Central memory CD8-positive, alpha-beta T cell (primary cell): ENCODE data around the gene MAGEA10.
"Not testable (repeated sequence)": the region's sequence is repeated elsewhere in the genome, so short reads cannot be mapped to it uniquely, and the experiment has no call there.

ENCODE experiments used
- ATAC-seq: fragments of 150-1000 bp; cut with Tn5 transposase; replicated peaks from 2 replicates; pipeline ENCODE4 v1.10.0; 2022; ENCODE audit warnings: mild to moderate bottlenecking, moderate FRiP score, moderate number of reproducible peaks; ENCODE audit not compliant: poor library complexity, severe bottlenecking; ENCODE audit errors: extremely low read depth
- DNase-seq, 2 donors: peaks; one replicate each; pipeline ENCODE4 v3.0.0; 2021; ENCODE audit warnings: low spot score in 2 of 2
- H3K27ac Mint-ChIP-seq: one replicate; pipeline ENCODE4 v1.8.0; 2022; ENCODE audit warnings: low read depth, mild to moderate bottlenecking, moderate library complexity, mixed read lengths
- H3K27me3 Mint-ChIP-seq: one replicate; pipeline ENCODE4 v1.8.0; 2022; ENCODE audit warnings: mixed read lengths
- H3K36me3 Mint-ChIP-seq: one replicate; pipeline ENCODE4 v1.8.0; 2022; ENCODE audit warnings: mild to moderate bottlenecking, moderate library complexity, mixed read lengths; ENCODE audit not compliant: insufficient read depth
- H3K4me1 Mint-ChIP-seq: one replicate; pipeline ENCODE4 v1.8.0; 2022; ENCODE audit warnings: mixed read lengths
- H3K4me3 Mint-ChIP-seq: one replicate; pipeline ENCODE4 v1.8.0; 2022; ENCODE audit warnings: mild to moderate bottlenecking, moderate library complexity, mixed read lengths
- H3K9me3 Mint-ChIP-seq: one replicate; pipeline ENCODE4 v1.8.0; 2022; ENCODE audit warnings: mixed read lengths

Gene MAGEA10

GRCh38 chrX:152138388-152138784 is at the start of gene MAGEA10:
TSS of gene MAGEA10 (minus strand) at chrX:152138577. CDS start at chrX:152135620, 2,957 bp downstream.
- Mint-ChIP-seq H3K36me3 (no peaks in the 10 kb centered on the region), H3K27ac (no peak within 1 kb of the TSS), H3K4me3 (no peak within 1 kb of the TSS), H3K27me3 (no peaks in the 10 kb centered on the region), H3K9me3 (no peaks in the 10 kb centered on the region), H3K4me1 (no peaks in the 10 kb centered on the region)
- DNase-seq = no peak
- ATAC-seq = no peak

GRCh38 chrX:152177497-152178269 is 39.3 kb upstream of the MAGEA10 start:
- no peaks in the 10 kb centered on the region for H3K4me1 Mint-ChIP-seq
- DNase-seq = no peak
- H3K27me3 Mint-ChIP-seq = no peaks in the 10 kb centered on the region
- no peaks in the 10 kb centered on the region for H3K9me3 Mint-ChIP-seq
- H3K36me3 Mint-ChIP-seq = no peaks in the 10 kb centered on the region
- no peak overlapping the region for H3K27ac Mint-ChIP-seq
- no peak overlapping the region for H3K4me3 Mint-ChIP-seq
- no peak for ATAC-seq

GRCh38 chrX:152177052-152177451 is 38.7 kb upstream of the MAGEA10 start:
- Mint-ChIP-seq H3K9me3 (no peaks in the 10 kb centered on the region), H3K27ac (no peak overlapping the region), H3K4me3 (no peak overlapping the region), H3K4me1 (no peaks in the 10 kb centered on the region), H3K36me3 (no peaks in the 10 kb centered on the region), H3K27me3 (no peaks in the 10 kb centered on the region)
- DNase-seq = no peak
- ATAC-seq = no peak

DNA sequence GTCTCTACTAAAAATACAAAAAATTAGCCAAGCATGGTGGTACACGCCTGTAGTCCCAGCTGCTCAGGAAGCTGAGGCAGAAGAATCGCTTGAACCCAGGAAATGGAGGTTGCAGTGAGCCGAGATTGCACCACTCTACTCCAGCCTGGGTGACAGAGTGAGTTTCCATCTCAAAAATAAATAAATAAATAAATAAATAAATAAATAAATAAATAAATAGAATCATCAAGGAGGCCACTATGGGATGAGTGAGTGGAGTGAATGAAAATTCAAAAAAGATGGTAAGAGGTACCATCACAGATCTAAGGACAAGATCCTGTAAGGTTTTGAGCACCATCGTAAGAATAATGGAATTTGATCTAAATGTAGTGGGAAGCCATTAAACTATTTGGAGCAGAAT is 37.5 kb upstream of the MAGEA10 start:
- H3K4me1 Mint-ChIP-seq, ATAC-seq, H3K27ac Mint-ChIP-seq, DNase-seq, H3K27me3 Mint-ChIP-seq, H3K4me3 Mint-ChIP-seq, H3K9me3 Mint-ChIP-seq, H3K36me3 Mint-ChIP-seq: not testable (repeated sequence)

DNA sequence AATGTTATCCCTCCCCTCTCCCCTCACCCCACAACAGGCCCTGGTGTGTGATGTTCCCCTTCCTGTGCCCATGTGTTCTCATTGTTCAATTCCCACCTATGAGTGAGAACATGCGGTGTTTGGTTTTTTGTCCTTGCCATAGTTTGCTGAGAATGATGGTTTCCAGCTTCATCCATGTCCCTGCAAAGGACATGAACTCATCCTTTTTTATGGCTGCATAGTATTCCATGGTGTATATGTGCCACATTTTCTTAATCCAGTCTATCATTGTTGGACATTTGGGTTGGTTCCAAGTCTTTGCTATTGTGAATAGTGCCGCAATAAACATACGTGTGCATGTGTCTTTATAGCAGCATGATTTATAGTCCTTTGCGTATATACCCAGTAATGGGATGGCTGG is 35.5 kb upstream of the MAGEA10 start:
- H3K27me3 Mint-ChIP-seq, H3K27ac Mint-ChIP-seq, H3K4me3 Mint-ChIP-seq, H3K4me1 Mint-ChIP-seq, H3K9me3 Mint-ChIP-seq, DNase-seq, H3K36me3 Mint-ChIP-seq, ATAC-seq: not testable (repeated sequence)

GRCh38 chrX:152170621-152171020 is 32.2 kb upstream of the MAGEA10 start:
- H3K4me3 Mint-ChIP-seq = no peak overlapping the region
- no peak for ATAC-seq
- H3K4me1 Mint-ChIP-seq = no peaks in the 10 kb centered on the region
- peaks cover 9% of the 10 kb centered on the region for H3K9me3 Mint-ChIP-seq
- DNase-seq = no peak
- H3K27me3 Mint-ChIP-seq = no peaks in the 10 kb centered on the region
- no peaks in the 10 kb centered on the region for H3K36me3 Mint-ChIP-seq
- no peak overlapping the region for H3K27ac Mint-ChIP-seq

- Mint-ChIP-seq H3K36me3 (no peaks in the 10 kb centered on the region), H3K27me3 (no peaks in the 10 kb centered on the region), H3K4me3 (no peak overlapping the region), H3K27ac (no peak overlapping the region), H3K4me1 (no peaks in the 10 kb centered on the region), H3K9me3 (peaks cover 18% of the 10 kb centered on the region)
- no peak for DNase-seq
- no peak for ATAC-seq
Observed at GRCh38 chrX:152165033-152165743, 26.8 kb upstream of the MAGEA10 start.

DNA sequence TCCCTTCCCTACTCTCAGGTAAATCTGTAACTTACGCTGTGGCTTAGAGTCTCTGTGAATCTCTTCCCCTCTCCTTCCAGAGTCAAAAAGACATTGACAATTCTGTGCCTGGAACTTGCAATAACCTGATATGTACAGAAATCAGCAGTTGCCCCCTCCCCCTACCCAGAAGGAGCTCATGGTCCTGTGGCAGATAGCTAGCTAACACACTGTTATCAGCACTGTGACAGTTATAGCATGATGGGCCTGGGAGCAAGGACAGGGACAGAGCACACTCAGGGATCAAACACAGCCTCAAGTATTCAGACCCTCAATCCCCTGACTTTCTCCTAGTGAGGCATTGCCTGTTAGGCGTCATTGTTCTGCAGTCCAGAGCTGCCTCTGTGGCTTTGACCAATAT is 18.7 kb upstream of the MAGEA10 start:
- Mint-ChIP-seq H3K27me3 (no peaks in the 10 kb centered on the region), H3K4me3 (no peak overlapping the region), H3K36me3 (no peaks in the 10 kb centered on the region), H3K27ac (no peak overlapping the region), H3K4me1 (no peaks in the 10 kb centered on the region), H3K9me3 (no peaks in the 10 kb centered on the region)
- ATAC-seq (no peak), DNase-seq (no peak)

DNA sequence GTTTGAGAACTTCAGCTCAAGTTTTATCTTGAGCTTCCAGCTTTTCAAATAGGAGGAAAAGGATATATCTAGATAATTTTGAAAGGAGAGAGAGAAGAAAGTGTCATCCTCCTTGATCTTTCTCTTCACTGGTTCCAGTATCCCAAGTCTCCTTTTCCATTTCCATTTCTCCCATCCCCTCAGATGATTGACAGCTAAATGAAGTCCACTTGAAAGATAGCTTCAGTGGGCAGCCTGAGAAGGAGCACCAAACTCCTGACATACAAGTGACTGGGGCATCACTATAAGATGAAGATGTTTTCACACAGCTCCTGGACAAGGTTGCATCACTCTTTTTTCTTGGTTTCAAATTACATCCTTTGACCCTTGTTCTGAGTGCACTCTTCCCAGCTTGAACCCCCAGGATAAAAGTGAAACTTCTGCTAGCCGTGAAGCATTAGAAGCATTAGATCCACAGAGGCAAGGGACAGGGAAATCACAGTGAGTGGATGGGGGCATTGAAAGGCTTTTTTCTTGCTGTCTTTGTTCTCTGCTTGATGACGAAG is 17.5 kb upstream of the MAGEA10 start:
- DNase-seq (no peak), ATAC-seq (no peak)
- Mint-ChIP-seq H3K27me3 (no peaks in the 10 kb centered on the region), H3K36me3 (no peaks in the 10 kb centered on the region), H3K27ac (no peak overlapping the region), H3K9me3 (no peaks in the 10 kb centered on the region), H3K4me1 (no peaks in the 10 kb centered on the region), H3K4me3 (no peak overlapping the region)

- no peak overlapping the region for H3K4me3 Mint-ChIP-seq
- H3K4me1 Mint-ChIP-seq = no peaks in the 10 kb centered on the region
- no peaks in the 10 kb centered on the region for H3K36me3 Mint-ChIP-seq
- no peak for DNase-seq
- H3K27ac Mint-ChIP-seq = no peak overlapping the region
- H3K27me3 Mint-ChIP-seq = no peaks in the 10 kb centered on the region
- peaks cover under 1% of the 10 kb centered on the region for H3K9me3 Mint-ChIP-seq
- no peak for ATAC-seq
Observed at GRCh38 chrX:152154050-152154449, 15.7 kb upstream of the MAGEA10 start.

GRCh38 chrX:152151256-152151655 is 12.9 kb upstream of the MAGEA10 start:
- H3K4me1 Mint-ChIP-seq = no peaks in the 10 kb centered on the region
- H3K27me3 Mint-ChIP-seq = no peaks in the 10 kb centered on the region
- H3K9me3 Mint-ChIP-seq = peaks cover 6% of the 10 kb centered on the region
- no peak overlapping the region for H3K27ac Mint-ChIP-seq
- H3K36me3 Mint-ChIP-seq = no peaks in the 10 kb centered on the region
- H3K4me3 Mint-ChIP-seq = no peak overlapping the region
- ATAC-seq (no peak), DNase-seq (no peak)

DNA sequence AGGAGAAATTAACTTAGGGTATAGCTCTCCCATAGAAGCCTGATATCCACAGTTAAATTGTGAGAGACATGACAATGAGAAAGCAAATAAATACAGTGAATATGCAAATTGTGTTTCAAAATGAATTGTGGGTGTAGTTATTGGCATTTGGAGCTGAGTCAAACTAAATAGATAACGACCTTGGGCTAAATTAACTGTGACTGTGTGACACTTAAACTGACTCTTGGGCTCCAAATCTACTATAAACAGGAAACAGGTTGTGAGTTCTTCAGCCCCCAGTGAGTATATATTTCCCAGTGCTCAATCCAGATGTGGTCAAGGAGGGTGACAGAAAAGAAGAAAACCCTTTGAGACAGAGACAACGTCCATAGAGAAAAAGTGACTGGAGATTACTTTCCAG is 11.3 kb upstream of the MAGEA10 start:
- Mint-ChIP-seq H3K36me3 (no peaks in the 10 kb centered on the region), H3K4me1 (no peaks in the 10 kb centered on the region), H3K27ac (no peak overlapping the region), H3K9me3 (peaks cover 6% of the 10 kb centered on the region), H3K4me3 (no peak overlapping the region), H3K27me3 (no peaks in the 10 kb centered on the region)
- DNase-seq = no peak
- no peak for ATAC-seq

GRCh38 chrX:152139589-152139988 is 1.2 kb upstream of the MAGEA10 start:
- H3K36me3 Mint-ChIP-seq = no peaks in the 10 kb centered on the region
- ATAC-seq (no peak), DNase-seq (no peak)
- H3K27ac Mint-ChIP-seq = no peak overlapping the region
- H3K4me1 Mint-ChIP-seq = no peaks in the 10 kb centered on the region
- no peak overlapping the region for H3K4me3 Mint-ChIP-seq
- H3K9me3 Mint-ChIP-seq = no peaks in the 10 kb centered on the region
- no peaks in the 10 kb centered on the region for H3K27me3 Mint-ChIP-seq
